GM18502 (cell line): ENCODE measurements around the gene STAP1.

Source experiments
- ATAC-seq: cut with Tn5 transposase; IDR thresholded peaks from one replicate; pipeline ENCODE4 v1.9.1; 2021; ENCODE audit warnings: mild to moderate bottlenecking; ENCODE audit not compliant: unreplicated experiment, poor library complexity

Gene STAP1

DNA sequence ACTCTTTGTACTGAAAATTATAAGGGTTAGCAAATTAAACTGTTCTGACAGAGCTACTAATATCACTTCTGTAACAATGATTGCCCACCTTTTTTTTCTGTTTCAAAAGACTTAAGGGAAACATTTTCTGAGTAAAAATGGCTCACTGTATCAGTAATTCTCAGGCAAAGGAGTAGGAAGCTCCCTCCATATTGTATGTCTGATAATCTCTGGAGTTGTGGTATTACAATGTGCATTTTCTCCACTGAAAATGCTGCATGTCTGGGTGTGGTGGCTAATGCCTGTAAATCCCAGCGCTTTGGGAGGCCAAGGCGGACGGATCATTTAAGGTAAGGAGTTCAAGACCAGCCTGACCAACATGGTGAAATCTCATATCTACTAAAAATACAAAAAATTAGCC, 4.4 kb upstream of the STAP1 start:
- no peak for ATAC-seq

DNA sequence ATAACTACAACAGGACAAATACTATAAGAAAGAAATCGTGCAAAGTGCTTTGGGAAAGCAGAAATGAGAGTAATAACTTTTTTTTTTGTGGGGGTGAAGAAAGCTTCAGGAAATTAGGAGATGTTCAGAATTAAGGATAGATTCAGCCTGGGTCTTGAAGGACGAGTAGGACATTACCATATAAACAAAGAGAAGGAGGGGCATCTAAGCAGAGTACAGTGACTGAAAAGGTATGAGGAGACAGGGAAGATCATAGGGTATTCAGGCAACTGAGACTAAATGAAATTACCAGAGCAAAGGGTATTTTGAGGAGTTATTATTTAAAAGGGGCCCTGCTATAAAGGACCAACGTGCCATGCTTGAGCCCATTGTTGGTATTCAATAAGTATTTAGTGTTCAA, 3.1 kb upstream of the STAP1 start:
- ATAC-seq: no peak

DNA sequence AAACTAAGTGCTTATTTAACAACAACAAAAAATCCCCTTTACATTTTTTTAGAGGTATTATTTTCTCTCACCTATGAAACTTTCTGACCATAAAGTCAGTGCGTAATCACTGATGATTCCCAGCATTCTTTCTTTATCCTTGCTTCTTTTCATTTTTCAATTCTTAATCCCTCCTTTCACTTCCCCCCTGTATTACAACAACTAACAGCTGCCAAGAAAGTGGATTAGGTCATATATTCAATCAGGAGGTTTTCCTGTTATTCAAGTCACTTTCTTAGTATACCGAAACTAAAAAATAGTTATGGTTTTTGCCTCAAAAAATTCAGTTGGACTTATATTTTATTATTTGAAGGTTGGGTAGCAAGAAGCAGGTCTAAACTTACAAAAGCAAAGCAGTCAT, 2.1 kb upstream of the STAP1 start:
- ATAC-seq: peak; percentile 38

- ATAC-seq: no peak
These were observed 6.8 kb downstream of the STAP1 start for GRCh38 chr4:67565284-67565683.

DNA sequence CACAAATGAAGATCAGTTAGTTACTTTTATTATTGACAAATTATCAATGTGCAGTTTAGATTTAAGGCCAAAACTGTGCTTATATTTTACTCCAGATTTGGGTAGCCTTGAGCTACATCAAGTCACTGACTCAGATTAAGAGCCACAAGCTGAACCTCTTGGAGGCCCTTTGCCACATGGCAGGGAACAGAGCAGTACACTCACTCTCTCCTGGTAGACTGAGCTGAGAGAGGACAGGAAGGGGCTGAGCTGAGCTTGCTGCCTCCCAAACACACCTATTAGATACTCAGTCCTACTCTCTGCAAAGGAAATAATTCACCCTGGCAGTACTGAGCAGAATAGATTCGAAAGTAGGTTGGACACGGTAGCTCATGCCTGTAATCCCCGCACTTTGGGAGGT, 7.8 kb downstream of the STAP1 start:
- ATAC-seq: no peak

DNA sequence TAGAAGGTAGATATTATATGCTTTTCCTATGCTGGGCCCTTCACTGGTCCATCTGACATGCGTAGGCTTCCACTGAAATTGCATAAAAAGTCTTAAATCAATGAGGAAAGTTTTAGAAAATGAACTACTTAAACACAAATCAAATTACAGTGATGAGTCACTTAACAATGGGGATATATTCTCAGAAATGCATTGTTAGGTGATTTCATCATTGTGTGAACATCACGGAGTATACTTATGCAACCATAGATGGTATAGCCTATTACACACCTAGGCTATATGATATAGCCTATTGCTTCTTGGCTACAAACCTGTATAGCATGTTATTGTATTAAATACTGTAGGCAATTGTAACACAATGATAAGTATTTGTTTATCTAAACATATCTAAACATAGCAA, 10.3 kb downstream of the STAP1 start:
- ATAC-seq: no peak

- ATAC-seq: no peak
These were observed 12.0 kb downstream of the STAP1 start for GRCh38 chr4:67570537-67570936.

DNA sequence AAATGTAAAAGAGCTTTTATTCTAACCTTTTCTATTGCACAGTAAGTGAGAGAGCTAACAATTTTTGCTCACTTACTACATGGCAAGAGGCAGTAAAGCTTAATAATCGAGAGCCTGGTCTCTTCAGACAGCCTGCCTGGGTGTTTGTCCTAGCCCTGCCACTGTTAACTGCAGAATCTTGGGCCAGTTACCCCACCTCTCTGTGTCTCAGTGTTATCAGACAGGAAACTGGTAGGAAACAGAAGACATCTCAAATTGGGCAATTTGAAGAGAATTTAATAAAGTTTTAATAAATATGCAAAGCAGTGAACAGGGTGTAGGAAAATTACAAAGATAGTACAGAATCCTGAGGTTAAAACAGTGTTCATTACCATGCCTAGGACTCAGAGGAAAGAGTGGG, 13.4 kb downstream of the STAP1 start:
- ATAC-seq: no peak

GRCh38 chr4:67573193-67573592, 14.7 kb downstream of the STAP1 start:
- no peak for ATAC-seq

GRCh38 chr4:67575232-67576058, 16.9 kb downstream of the STAP1 start:
- peak; percentile 91 for ATAC-seq

GRCh38 chr4:67576059-67576466, 17.5 kb downstream of the STAP1 start:
- ATAC-seq: no peak

DNA sequence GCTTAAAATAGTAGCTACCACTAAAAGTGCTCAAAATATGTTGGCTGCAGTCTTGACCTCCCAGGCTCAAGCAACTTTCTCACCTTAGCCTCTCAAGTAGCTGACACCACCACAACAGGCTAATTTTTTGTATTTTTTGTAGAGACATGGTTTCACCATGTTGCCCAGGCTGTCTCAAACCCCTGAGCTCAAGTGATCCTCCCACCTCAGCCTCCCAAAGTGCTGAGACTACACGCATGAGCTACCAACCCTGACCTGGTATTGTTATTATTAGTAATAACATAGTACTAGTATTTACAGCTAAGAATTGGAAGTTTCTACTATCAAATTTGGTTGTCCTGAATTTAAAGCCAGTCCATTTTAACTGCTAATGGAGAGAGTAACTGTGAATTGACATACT, 18.0 kb downstream of the STAP1 start:
- ATAC-seq: peak; percentile 42

GRCh38 chr4:67580577-67580976, 22.1 kb downstream of the STAP1 start:
- peak; percentile 27 for ATAC-seq

- peak; percentile 61 for ATAC-seq
These were observed 22.8 kb downstream of the STAP1 start for GRCh38 chr4:67581208-67581857.

GRCh38 chr4:67581913-67582312, 23.4 kb downstream of the STAP1 start:
- peak; percentile 23 for ATAC-seq

GRCh38 chr4:67584496-67584895, 26.0 kb downstream of the STAP1 start:
- no peak for ATAC-seq

GRCh38 chr4:67587156-67587555, 28.6 kb downstream of the STAP1 start:
- no peak for ATAC-seq

DNA sequence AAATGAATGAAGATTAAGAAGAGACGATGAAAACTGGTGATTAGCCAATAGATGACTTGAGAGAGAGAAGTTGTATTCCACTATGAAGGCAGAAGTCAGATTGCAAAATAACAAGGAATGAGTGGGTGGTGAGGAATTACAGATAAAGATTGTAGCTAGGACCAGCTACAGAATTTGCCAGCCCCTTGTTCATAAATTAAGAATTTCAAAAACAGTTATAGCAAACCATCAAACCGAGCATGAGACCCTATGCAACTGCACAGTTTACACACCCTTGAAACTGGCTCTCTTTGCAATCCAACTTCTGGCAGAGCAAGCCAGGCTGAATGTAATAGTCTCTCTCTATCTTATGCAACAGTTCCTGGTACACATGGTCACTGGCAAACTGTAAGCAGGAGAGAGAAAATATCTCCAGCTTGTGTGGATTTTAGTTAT, 35.2 kb downstream of the STAP1 start:
- ATAC-seq: no peak

GRCh38 chr4:67603310-67604028, 44.9 kb downstream of the STAP1 start:
- no peak for ATAC-seq

GRCh38 chr4:67604029-67604381, 45.5 kb downstream of the STAP1 start:
- ATAC-seq: no peak

- ATAC-seq: no peak
These were observed 46.2 kb downstream of the STAP1 start for GRCh38 chr4:67604749-67605148.
